ENCODE data around the gene HEMK1. TPM values are rescaled to one million over a fixed set of nuclear protein-coding genes. Genes with fewer than 3 reads are reported as not detected.
A peak's percentile ranks its signal among the peaks of the same experiment; 100 is the strongest.

The HEMK1 gene, protein sequence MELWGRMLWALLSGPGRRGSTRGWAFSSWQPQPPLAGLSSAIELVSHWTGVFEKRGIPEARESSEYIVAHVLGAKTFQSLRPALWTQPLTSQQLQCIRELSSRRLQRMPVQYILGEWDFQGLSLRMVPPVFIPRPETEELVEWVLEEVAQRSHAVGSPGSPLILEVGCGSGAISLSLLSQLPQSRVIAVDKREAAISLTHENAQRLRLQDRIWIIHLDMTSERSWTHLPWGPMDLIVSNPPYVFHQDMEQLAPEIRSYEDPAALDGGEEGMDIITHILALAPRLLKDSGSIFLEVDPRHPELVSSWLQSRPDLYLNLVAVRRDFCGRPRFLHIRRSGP
- 6.6 and 8.4 TPM in 2 replicates for total RNA-seq

DNA sequence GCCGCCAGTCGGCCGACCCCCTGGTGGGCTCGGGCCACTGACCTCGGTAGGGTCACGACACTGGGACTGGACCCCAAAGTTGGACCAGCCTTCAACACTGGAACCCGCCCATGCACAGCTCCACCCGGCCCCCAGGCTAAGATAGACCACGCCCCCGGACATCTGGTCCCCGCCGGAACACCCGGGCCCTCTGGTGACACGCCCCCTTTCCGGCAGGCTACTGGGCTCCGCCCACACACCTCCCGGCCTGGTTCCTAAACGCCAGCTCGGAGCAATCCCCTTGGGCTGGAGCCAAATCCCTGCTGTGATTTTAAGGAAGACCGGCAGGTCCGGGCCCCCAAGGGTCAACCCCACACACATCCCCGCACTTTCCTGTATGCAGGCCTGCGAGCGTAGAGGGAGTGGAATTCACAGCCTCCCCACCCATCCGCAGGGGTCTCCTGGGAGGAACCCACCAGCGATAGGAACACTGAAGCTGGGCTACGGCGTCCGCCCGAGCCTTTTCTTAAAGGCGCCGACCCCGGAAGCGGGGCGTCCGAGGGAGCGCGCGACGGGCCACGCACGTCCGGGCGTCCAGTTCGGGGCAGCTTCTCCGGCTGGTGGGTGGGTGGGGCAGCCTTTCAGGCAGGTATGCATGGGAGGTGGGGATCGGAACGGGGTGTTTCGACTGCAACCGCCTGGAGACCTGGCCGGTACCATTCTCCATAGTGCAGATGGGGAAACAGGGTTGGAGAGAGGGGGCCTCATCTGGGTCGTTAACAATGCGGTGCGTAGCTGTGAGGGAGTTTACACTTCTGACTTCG lies at the start of gene HEMK1:
TSS of gene HEMK1 (plus strand) at position 576 of the 803 bp plus-strand sequence. CDS start 1,583 bp downstream, outside the sequence.
- Histone ChIP-seq H3K4me3 (ENCODE audit: low read depth, low read length) (peak within 1 kb of the TSS; percentile 91), H3K36me3 (ENCODE audit: control insufficient read depth, insufficient read depth, low read length) (peaks cover 9% of the 10 kb centered on the region), H3K27me3 (ENCODE audit: control insufficient read depth, insufficient read depth, low read length) (no peaks in the 10 kb centered on the region)
- peak; percentile 83 for DNase-seq (ENCODE audit: low read depth)
- FAIRE-seq = no peak
- TF ChIP-seq, protein P1, sequence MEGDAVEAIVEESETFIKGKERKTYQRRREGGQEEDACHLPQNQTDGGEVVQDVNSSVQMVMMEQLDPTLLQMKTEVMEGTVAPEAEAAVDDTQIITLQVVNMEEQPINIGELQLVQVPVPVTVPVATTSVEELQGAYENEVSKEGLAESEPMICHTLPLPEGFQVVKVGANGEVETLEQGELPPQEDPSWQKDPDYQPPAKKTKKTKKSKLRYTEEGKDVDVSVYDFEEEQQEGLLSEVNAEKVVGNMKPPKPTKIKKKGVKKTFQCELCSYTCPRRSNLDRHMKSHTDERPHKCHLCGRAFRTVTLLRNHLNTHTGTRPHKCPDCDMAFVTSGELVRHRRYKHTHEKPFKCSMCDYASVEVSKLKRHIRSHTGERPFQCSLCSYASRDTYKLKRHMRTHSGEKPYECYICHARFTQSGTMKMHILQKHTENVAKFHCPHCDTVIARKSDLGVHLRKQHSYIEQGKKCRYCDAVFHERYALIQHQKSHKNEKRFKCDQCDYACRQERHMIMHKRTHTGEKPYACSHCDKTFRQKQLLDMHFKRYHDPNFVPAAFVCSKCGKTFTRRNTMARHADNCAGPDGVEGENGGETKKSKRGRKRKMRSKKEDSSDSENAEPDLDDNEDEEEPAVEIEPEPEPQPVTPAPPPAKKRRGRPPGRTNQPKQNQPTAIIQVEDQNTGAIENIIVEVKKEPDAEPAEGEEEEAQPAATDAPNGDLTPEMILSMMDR (IDR thresholded peaks at IDR 0.05; ENCODE audit: insufficient read depth, low read length, severe bottlenecking) = no peak

DNA sequence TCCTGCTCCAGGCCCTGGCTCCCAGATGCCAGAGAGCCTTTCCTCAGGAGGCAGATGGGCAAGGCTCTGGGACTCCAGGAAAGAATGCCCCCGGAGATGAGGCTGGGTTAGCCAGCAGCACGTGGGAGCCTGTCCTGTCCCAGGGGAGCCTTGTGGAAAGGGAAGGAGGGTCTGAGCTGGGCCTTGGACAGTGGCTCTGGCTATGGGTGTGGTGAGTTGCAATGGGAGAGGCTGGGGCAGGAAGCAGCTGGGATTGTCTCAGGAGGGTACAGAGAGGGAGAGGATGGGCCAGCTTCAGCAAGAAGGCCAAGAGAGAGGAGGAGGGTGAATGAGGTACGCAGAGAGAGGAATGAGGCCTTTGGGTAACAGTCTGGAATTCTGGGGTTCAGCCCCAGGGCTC lies 48.5 kb upstream of the HEMK1 start:
- Histone ChIP-seq H3K4me3 (ENCODE audit: low read depth, low read length) (no peak overlapping the region), H3K36me3 (ENCODE audit: control insufficient read depth, insufficient read depth, low read length) (no peaks in the 10 kb centered on the region), H3K27me3 (ENCODE audit: control insufficient read depth, insufficient read depth, low read length) (peaks cover 6% of the 10 kb centered on the region)
- TF ChIP-seq, protein P1 (IDR thresholded peaks at IDR 0.05; ENCODE audit: insufficient read depth, low read length, severe bottlenecking) = no peak
- DNase-seq (ENCODE audit: low read depth) (no peak), FAIRE-seq (no peak)

DNA sequence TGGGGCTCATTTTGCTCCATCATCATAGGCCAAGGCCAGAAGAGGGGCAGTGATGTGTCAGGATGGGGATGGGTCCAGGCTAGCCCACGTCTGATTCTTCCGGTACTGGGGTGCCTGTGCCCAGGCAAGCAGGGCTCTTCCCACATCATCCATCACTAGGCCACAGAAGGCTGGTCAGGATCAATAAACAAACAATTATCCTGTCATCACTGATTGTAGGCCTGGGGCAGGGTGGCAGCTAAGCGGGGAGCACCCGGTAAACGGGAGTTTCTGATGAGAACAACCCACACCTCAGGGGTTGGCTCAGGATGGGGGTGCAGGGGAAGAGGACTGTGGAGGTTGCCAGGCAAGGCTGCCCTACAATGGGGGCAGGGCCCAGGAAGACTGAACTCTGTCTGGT lies 47.8 kb upstream of the HEMK1 start:
- H3K27me3 ChIP-seq (ENCODE audit: control insufficient read depth, insufficient read depth, low read length) = peaks cover 6% of the 10 kb centered on the region
- no peaks in the 10 kb centered on the region for H3K36me3 ChIP-seq (ENCODE audit: control insufficient read depth, insufficient read depth, low read length)
- no peak overlapping the region for H3K4me3 ChIP-seq (ENCODE audit: low read depth, low read length)
- DNase-seq (ENCODE audit: low read depth) = no peak
- TF ChIP-seq, protein P1 (IDR thresholded peaks at IDR 0.05; ENCODE audit: insufficient read depth, low read length, severe bottlenecking) = no peak
- FAIRE-seq = no peak

DNA sequence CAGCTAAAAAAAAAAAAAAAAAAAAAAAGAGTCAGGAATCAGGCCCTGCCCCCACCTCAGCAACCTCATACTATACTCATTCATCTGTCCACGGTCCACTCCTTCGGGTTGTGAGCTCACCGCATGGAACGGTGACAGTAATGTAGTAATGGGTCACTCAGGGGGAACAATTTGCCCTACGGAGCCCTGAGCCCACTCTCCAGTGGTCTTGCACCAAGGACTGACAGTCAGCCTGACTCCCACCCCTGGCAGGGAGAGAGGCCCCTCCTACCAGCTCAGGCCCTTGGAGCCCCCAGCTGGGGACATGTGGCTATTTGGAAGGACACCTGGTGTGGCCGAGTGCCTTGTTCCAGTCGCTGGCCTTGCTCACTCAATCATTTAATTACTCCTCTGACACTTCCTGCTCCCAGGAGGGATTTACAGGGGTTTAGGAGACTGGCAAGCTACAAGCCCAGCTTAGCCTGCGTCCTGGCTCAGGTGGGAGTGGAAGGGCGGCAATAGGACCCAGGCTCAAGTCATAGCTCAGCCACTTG lies 46.0 kb upstream of the HEMK1 start:
- H3K27me3 ChIP-seq (ENCODE audit: control insufficient read depth, insufficient read depth, low read length) = peaks cover 6% of the 10 kb centered on the region
- no peak for DNase-seq (ENCODE audit: low read depth)
- H3K4me3 ChIP-seq (ENCODE audit: low read depth, low read length) = no peak overlapping the region
- no peaks in the 10 kb centered on the region for H3K36me3 ChIP-seq (ENCODE audit: control insufficient read depth, insufficient read depth, low read length)
- TF ChIP-seq, protein P1 (IDR thresholded peaks at IDR 0.05; ENCODE audit: insufficient read depth, low read length, severe bottlenecking) = no peak
- FAIRE-seq = no peak

DNA sequence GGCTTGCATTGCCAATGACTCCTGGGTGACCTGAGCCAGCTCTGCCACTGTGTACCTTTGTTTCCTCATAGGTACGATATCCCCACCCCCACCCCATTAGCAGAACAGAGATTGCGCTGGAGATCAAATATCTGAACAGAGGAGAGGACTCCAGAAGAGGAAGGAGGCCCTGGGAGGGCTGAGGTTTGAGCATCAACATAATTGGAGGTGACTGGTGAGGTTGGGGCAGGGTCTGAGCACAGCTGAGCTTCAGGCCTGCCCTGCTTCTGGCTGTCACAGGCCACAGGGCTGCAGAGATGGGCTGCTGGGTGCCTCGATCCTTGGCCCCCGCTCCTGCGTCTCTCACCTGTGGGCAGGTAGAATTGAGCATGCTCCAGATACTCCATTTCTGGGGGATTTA lies 44.6 kb upstream of the HEMK1 start:
- Histone ChIP-seq H3K27me3 (ENCODE audit: control insufficient read depth, insufficient read depth, low read length) (peaks cover 6% of the 10 kb centered on the region), H3K4me3 (ENCODE audit: low read depth, low read length) (no peak overlapping the region), H3K36me3 (ENCODE audit: control insufficient read depth, insufficient read depth, low read length) (no peaks in the 10 kb centered on the region)
- FAIRE-seq (no peak), DNase-seq (ENCODE audit: low read depth) (no peak)
- TF ChIP-seq, protein P1 (IDR thresholded peaks at IDR 0.05; ENCODE audit: insufficient read depth, low read length, severe bottlenecking) = no peak
